OCI-LY7 (cell line): ENCODE results near the gene CHRD.
"Not testable (repeated sequence)": the region's sequence is repeated elsewhere in the genome, so short reads cannot be mapped to it uniquely, and the experiment has no call there.

Experiments used
- EZH2phosphoT487 ChIP-seq: fragments of 200-600 bp; sonication (generic); IDR thresholded peaks from 2 replicates; pipeline ENCODE4 v1.6.1; 2018; ENCODE audit warnings: low read depth, borderline replicate concordance, mild to moderate bottlenecking, mixed run types, antibody characterized with exemption, low read length, moderate library complexity, mixed read lengths
- TF ChIP-seq, protein P1 (sequence below): fragments of 200-600 bp; sonication (generic); conservative IDR thresholded peaks from 2 replicates; pipeline ENCODE4 v1.5.1; 2014; ENCODE audit warnings: mild to moderate bottlenecking, antibody characterized with exemption, low read length, moderate library complexity, mixed read lengths

DNA sequence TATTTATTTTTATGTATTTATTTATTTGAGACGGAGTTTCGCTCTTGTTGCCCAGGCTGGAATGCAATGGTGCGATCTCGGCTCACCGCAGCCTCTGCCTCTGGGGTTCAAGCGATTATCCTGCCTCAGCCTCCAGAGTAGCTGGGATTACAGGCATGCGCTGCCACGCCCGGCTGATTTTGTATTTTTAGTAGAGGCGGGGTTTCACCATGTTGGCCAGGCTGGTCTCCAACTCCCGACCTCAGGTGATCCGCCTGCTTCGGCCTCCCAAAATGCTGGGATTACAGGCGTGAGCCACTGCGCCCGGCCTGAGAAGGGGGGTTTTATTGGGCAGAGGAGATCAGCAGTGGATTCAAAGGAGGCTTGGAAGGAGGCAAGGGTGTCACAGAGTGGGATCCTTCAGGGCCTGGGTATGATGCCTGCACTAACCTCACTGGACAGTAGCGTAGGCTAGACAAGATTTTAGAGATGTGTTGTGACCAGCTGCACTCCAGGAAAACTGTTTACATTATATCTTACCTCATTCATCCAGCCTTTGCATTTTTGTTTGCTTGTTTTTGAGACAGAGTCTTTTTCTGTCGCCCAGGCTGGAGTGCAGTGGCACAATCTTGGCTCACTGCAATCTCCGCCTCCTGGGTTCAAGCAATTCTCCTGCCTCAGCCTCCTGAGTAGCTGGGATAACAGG lies 40.3 kb upstream of the CHRD start:
- TF ChIP-seq, protein P1, sequence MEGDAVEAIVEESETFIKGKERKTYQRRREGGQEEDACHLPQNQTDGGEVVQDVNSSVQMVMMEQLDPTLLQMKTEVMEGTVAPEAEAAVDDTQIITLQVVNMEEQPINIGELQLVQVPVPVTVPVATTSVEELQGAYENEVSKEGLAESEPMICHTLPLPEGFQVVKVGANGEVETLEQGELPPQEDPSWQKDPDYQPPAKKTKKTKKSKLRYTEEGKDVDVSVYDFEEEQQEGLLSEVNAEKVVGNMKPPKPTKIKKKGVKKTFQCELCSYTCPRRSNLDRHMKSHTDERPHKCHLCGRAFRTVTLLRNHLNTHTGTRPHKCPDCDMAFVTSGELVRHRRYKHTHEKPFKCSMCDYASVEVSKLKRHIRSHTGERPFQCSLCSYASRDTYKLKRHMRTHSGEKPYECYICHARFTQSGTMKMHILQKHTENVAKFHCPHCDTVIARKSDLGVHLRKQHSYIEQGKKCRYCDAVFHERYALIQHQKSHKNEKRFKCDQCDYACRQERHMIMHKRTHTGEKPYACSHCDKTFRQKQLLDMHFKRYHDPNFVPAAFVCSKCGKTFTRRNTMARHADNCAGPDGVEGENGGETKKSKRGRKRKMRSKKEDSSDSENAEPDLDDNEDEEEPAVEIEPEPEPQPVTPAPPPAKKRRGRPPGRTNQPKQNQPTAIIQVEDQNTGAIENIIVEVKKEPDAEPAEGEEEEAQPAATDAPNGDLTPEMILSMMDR = not testable (repeated sequence)
- TF ChIP-seq EZH2phosphoT487 = not testable (repeated sequence)
